GM12801 (cell line): ENCODE results near the gene ZBTB32.

ENCODE experiments used
- TF ChIP-seq, protein P1 (sequence below): IDR thresholded peaks from one replicate; pipeline ENCODE4 v1.5.1; 2011; ENCODE audit warnings: control low read depth; ENCODE audit not compliant: insufficient read length; ENCODE audit errors: extremely low read depth

Gene ZBTB32

DNA sequence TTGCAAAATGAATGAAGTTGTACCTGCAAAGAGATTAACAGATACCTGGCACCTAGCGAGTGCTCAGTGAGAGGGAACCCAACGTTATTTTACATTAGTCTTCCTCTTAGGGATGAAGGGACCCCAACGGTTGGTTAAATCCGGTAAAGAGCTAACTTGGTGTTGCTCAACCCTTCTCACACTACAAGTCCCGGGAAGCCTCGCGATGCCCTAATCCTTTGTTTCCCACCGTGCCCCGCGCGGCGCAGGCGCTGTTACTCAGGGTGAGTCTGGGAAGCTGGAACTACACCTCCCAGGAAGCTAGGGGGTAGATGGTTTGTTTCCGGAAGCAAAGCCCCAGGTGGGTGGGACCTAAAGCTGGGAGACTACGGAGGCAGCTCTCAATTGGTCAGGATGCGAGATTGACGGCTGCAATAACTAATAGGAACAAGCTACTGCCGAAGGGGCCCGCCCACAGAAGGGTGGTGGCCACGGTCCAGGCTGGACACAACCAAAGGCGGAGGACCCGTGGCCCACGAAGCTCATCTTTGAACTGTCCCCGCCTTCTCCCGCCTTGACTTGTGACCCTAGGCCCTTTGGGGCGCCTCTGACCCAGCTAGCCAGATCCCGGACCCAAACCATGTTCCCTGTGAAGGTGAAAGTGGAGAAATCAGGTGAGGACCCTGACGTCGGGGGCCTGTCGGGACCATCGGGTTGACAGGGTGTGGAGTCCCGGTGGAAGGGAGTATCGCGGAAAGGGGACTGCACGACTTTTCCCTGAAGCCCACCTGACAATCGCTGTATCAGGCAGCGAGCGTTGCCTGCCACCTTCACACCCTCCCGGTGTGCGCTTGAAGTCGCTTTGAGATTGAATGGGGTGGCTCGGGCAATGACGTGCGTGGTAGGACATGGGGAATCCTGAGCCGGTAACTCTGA lies 44.0 kb downstream of the ZBTB32 start, which contains the start of gene LIN37:
Gene LIN37, plus strand, starts transcription at position 471 of the 915 bp plus-strand sequence. Its CDS starts 149 bp downstream, at position 620.
- TF ChIP-seq, protein P1, sequence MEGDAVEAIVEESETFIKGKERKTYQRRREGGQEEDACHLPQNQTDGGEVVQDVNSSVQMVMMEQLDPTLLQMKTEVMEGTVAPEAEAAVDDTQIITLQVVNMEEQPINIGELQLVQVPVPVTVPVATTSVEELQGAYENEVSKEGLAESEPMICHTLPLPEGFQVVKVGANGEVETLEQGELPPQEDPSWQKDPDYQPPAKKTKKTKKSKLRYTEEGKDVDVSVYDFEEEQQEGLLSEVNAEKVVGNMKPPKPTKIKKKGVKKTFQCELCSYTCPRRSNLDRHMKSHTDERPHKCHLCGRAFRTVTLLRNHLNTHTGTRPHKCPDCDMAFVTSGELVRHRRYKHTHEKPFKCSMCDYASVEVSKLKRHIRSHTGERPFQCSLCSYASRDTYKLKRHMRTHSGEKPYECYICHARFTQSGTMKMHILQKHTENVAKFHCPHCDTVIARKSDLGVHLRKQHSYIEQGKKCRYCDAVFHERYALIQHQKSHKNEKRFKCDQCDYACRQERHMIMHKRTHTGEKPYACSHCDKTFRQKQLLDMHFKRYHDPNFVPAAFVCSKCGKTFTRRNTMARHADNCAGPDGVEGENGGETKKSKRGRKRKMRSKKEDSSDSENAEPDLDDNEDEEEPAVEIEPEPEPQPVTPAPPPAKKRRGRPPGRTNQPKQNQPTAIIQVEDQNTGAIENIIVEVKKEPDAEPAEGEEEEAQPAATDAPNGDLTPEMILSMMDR: no peak

DNA sequence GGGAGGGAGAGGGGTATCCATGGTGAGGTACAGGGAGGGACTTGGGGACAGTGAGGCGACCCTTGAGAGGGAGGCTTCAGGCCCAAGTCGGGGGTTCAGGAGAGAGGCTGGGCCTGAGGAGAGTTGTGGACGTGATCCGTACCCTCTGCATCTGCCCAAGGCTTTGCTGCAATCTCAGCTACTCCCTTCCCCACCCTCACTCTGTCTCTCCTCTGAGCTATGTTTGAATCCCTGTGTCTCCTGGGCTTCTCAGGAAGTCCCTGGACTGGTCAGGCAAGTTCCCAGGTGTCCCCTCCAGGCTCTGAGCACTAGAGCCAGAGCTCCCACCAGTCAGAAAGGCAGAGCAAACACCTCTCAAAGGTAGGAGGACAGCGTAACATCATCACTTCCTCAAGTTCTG lies 45.8 kb downstream of the ZBTB32 start:
- TF ChIP-seq, protein P1: no peak

DNA sequence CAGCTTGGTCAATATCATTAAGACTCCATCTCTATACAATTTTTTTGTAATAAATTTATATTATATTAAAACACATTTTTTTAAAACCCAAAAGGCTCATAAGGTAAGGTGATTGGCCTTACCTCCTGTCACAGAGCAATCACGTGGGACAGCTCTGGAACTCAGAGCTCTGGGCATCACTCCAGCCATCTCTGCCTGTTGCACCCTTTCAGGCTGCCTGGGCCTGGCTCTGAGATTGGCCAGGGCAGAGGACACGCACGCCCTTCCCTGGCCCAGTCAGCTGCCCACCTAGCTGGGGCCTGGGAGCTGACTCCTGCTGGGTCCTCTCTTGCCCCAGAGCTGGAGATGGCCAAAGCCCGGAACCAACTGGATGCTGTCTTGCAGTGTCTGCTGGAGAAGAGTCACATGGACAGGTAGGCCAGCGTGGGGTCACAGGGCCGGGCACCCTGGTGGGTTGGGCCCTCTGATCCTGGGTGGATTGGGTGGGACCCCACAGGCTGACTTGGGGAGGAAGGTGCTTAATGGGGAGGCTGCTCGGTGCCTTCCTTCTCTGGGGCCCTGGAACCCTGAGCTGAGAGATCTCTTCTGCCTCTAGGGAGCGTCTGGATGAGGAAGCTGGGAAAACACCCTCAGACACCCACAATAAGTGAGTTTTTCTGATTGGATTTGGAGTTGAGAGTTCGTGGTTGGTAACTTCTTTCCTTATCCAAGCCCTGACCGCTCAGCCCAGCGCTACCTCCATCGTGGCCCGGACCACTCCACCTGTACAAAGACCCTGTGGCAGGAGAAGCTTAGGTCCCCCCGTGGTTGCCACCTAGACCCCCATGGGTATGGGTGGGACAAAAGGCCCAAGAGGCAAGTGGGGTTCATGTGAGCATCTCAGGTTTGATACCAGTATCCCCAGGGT lies 47.7 kb downstream of the ZBTB32 start:
- TF ChIP-seq, protein P1: no peak

DNA sequence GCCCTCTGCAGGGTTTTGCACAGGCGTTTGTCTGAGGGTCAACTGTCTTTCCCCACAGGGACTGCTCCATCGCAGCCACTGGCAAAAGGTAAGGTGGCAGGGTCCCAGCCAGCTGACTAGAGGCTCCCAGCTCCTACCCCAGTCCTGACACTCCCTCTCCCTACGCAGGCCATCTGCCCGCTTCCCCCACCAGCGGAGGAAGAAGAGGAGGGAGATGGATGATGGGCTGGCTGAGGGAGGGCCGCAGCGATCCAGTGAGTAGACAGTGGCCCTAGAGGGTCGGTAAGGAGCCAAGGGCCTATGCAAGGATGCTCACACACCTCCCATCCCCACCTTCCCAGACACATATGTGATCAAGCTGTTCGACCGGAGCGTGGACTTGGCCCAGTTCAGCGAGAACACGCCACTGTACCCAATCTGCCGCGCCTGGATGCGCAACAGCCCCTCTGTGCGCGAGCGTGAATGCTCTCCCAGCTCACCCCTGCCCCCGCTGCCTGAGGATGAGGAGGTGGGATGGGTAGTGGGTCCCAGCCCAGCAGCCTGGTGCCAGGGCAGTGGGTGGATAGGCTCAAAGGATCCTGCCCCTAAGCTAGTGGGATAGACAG lies 48.5 kb downstream of the ZBTB32 start:
- TF ChIP-seq, protein P1: no peak

DNA sequence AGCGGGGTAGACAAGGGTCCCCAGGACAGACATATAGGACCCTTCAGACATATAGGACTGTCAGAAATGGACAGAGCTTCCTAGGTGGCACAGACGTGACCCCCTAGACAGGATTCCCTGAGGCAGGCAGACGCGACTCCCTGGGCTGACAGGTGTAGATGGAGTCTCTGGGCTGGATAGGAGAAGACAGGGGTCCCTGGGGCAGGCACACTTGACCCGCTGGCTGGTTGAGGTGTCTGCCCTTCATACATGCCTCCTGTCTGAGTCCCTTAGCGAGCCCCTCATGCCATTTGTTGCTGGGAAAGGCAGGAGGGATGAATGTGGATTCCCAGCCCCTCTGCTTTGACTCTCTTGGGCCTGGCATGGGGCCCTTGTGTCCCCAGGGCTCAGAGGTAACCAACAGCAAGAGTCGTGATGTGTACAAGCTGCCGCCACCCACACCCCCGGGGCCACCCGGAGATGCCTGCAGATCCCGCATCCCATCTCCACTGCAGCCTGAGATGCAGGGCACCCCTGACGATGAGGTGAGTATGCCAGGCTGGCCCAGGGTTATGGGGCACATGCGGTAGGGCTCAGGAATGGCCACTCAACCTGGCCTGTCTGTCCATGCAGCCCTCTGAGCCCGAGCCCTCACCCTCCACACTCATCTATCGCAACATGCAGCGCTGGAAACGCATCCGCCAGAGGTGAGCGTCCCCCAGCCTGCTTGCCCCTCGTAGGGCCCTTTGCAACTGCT lies 49.4 kb downstream of the ZBTB32 start:
- TF ChIP-seq, protein P1: no peak

DNA sequence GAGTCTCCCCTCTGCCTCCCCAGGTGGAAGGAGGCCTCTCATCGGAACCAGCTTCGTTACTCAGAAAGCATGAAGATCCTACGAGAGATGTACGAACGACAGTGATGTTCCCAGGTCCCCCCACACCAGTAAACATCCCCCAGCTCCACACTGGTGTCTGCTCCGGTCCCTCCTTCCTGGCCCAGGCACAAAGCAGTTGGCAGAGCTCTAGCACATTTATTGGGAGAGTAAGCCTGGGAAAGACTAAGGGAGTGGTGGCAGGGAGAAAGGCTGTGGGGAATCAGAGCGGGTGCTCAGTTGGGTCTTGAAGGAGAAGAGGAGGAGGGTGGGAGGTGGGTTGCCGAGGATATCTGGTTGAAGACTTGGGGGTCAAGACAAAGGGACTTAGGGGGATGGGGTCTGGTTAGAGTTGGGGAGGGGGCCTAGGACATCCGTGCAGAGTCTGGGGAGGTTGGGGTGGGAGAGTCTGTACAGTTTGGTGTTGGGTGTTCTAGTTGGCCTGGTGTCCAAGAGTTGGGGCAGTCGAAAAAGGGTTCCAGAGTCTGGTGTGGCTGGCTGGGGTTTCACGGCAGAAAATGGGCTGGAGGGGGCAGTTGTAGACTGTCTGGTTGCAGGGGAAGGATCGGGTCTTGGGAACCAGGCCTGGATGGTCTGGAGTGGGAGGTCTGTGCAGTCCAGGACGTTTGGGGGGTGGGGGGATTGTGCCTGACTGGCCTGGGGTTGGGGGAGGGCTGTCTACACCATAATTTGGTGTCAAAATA lies 50.2 kb downstream of the ZBTB32 start:
- TF ChIP-seq, protein P1: no peak
